ENCODE results near the gene RPTOR. TPM values are rescaled to one million over a fixed set of nuclear protein-coding genes. Genes with fewer than 3 reads are reported as not detected.
"Not testable (repeated sequence)": the region's sequence is repeated elsewhere in the genome, so short reads cannot be mapped to it uniquely, and the experiment has no call there.

RPTOR gene
- total and polyA plus RNA-seq, 2 donors (not counting 3 experiments of a cell fraction or from before 2014, with no cell fraction given) = 10.7 to 41.8 TPM

DNA sequence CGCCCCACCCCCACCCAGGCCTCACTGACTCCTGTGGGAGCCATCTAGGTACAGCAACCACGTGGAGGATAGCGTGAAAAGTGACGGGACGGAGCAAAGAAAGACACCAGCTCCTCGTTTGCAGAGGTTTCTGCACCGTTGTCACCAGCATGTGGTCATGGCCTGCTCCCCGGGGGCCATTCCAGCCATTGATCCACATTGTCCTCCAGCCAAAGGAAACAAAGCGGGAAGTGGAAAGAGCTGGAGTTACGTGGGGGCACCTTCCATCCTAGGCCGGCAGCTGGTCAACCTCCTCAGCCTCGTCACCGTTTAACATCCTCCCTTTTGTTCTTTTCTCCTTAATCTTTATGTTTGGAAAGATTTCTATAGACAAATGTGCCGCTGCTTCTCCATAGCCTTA, 153.7 kb downstream of the RPTOR start:
- DNase-seq (ENCODE audit: low read depth, low spot score) (no peak), FAIRE-seq (no peak)
- POLR2A ChIA-PET = no interaction called here
- intact Hi-C loops (cut with micrococcal nuclease) = no loop called here
- Histone ChIP-seq H3K4me1 (ENCODE audit: control insufficient read depth, extremely low read depth, insufficient read depth, low read length) (peaks cover 11% of the 10 kb centered on the region), H3K4me3 (replicated peaks in 1 of 3; ENCODE audit: insufficient read depth in 1 of 3, low read depth in 1 of 3, low read length in 3 of 3) (no peak overlapping the region), H3K4me2 (ENCODE audit: insufficient read depth, low read length) (no peak overlapping the region), H3K9ac (replicated peaks; ENCODE audit: extremely low read depth, insufficient read depth, low read length) (no peak overlapping the region), H3K27me3 (ENCODE audit: control insufficient read depth in 2 of 2, insufficient read depth in 2 of 2, low read length in 2 of 2) (no peaks in the 10 kb centered on the region), H2AFZ (ENCODE audit: low read depth, low read length) (no peak overlapping the region), H3K9me3 (replicated peaks; ENCODE audit: control insufficient read depth, insufficient read depth, low read length) (no peaks in the 10 kb centered on the region), H3K36me3 (ENCODE audit: control insufficient read depth in 2 of 2, extremely low read depth in 1 of 2, insufficient read depth in 2 of 2, low read length in 2 of 2) (no peaks in the 10 kb centered on the region), H3K27ac (ENCODE audit: insufficient read depth, low read depth, low read length) (no peak overlapping the region), H3K9me1 (replicated peaks; ENCODE audit: control insufficient read depth, extremely low read depth, insufficient read depth, low read length) (no peaks in the 10 kb centered on the region), H3K79me2 (ENCODE audit: control insufficient read depth, insufficient read depth, low read length) (peaks cover 42% of the 10 kb centered on the region), H4K20me1 (replicated peaks; ENCODE audit: control insufficient read depth, extremely low read depth, insufficient read depth, low read length) (no peaks in the 10 kb centered on the region)
- dilution Hi-C loops (cut with MboI; ENCODE audit: extremely low pct_ligation_motif_present, low sequenced_read_pairs) = no loop called here
- CTCF ChIA-PET = interaction anchor here (1.7 kb wide), 1 partner anchor 13 kb away, joined by 4 read pairs; no protein-coding TSS in a partner anchor
- no TSS peak for BruUV-seq (replicated peaks)
- TF ChIP-seq MYC (IDR thresholded peaks at IDR 0.05; ENCODE audit: low read depth, low read length) = no peak
- TF ChIP-seq, protein P1, sequence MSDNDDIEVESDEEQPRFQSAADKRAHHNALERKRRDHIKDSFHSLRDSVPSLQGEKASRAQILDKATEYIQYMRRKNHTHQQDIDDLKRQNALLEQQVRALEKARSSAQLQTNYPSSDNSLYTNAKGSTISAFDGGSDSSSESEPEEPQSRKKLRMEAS (IDR thresholded peaks at IDR 0.05; ENCODE audit: insufficient read depth, insufficient read length) = no peak
- TF ChIP-seq GATA2 (IDR thresholded peaks at IDR 0.05; ENCODE audit: insufficient read depth, insufficient read length, low read depth, low read length) = no peak
- TF ChIP-seq FOS (IDR thresholded peaks at IDR 0.05; ENCODE audit: borderline replicate concordance, insufficient read depth, low read length) = no peak
- TF ChIP-seq, protein P2, sequence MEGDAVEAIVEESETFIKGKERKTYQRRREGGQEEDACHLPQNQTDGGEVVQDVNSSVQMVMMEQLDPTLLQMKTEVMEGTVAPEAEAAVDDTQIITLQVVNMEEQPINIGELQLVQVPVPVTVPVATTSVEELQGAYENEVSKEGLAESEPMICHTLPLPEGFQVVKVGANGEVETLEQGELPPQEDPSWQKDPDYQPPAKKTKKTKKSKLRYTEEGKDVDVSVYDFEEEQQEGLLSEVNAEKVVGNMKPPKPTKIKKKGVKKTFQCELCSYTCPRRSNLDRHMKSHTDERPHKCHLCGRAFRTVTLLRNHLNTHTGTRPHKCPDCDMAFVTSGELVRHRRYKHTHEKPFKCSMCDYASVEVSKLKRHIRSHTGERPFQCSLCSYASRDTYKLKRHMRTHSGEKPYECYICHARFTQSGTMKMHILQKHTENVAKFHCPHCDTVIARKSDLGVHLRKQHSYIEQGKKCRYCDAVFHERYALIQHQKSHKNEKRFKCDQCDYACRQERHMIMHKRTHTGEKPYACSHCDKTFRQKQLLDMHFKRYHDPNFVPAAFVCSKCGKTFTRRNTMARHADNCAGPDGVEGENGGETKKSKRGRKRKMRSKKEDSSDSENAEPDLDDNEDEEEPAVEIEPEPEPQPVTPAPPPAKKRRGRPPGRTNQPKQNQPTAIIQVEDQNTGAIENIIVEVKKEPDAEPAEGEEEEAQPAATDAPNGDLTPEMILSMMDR (IDR thresholded peaks at IDR 0.05; ENCODE audit: extremely low read depth in 1 of 2, insufficient read depth in 1 of 2, low read depth in 1 of 2, low read length in 2 of 2) = no peak
- no peak for TF ChIP-seq JUN (IDR thresholded peaks at IDR 0.05; ENCODE audit: borderline replicate concordance, insufficient read depth, insufficient read length, low read depth)
- TF ChIP-seq EZH2 (IDR thresholded peaks at IDR 0.05; ENCODE audit: borderline replicate concordance, low read depth, low read length, severe bottlenecking) = no peak
- TF ChIP-seq POLR2A (IDR thresholded peaks at IDR 0.05; ENCODE audit: low read depth, low read length) = no peak
- TF ChIP-seq POLR2AphosphoS5 (IDR thresholded peaks at IDR 0.05; ENCODE audit: insufficient read depth, low read depth, low read length) = no peak

DNA sequence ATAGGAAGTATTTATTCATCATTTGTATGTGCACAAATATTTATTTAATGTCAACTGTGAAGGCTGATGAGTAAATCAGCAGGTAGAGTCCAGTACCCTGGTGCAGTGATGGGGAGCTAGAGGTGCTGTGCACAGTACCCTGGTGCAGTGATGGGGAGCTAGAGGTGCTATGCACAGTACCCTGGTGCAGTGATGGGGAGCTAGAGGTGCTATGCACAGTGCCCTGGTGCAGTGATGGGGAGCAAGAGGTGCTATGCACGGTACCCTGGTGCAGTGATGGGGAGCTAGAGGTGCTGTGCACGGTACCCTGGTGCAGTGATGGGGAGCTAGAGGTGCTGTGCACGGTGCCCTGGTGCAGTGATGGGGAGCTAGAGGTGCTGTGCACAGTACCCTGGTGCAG, 154.6 kb downstream of the RPTOR start:
- H2AFZ ChIP-seq (ENCODE audit: low read depth, low read length); H3K4me3 ChIP-seq (replicated peaks in 1 of 3; ENCODE audit: insufficient read depth in 1 of 3, low read depth in 1 of 3, low read length in 3 of 3); H3K27ac ChIP-seq (ENCODE audit: insufficient read depth, low read depth, low read length); POLR2A ChIA-PET; BruUV-seq (replicated peaks); FAIRE-seq; H3K9me1 ChIP-seq (replicated peaks; ENCODE audit: control insufficient read depth, extremely low read depth, insufficient read depth, low read length); dilution Hi-C loops (cut with MboI; ENCODE audit: extremely low pct_ligation_motif_present, low sequenced_read_pairs); H3K9me3 ChIP-seq (replicated peaks; ENCODE audit: control insufficient read depth, insufficient read depth, low read length); H3K9ac ChIP-seq (replicated peaks; ENCODE audit: extremely low read depth, insufficient read depth, low read length); H3K36me3 ChIP-seq (ENCODE audit: control insufficient read depth in 2 of 2, extremely low read depth in 1 of 2, insufficient read depth in 2 of 2, low read length in 2 of 2); H4K20me1 ChIP-seq (replicated peaks; ENCODE audit: control insufficient read depth, extremely low read depth, insufficient read depth, low read length); intact Hi-C loops (cut with micrococcal nuclease); DNase-seq (ENCODE audit: low read depth, low spot score); H3K27me3 ChIP-seq (ENCODE audit: control insufficient read depth in 2 of 2, insufficient read depth in 2 of 2, low read length in 2 of 2); H3K4me2 ChIP-seq (ENCODE audit: insufficient read depth, low read length): not testable (repeated sequence)
- H3K4me1 ChIP-seq (ENCODE audit: control insufficient read depth, extremely low read depth, insufficient read depth, low read length) = peaks cover 11% of the 10 kb centered on the region
- H3K79me2 ChIP-seq (ENCODE audit: control insufficient read depth, insufficient read depth, low read length) = peaks cover 41% of the 10 kb centered on the region
- CTCF ChIA-PET = interaction anchor here (1.7 kb wide), 1 partner anchor 12 kb away, joined by 4 read pairs; no protein-coding TSS in a partner anchor

Measured in endothelial cell of umbilical vein (primary cell).